ENCODE data around the gene SNX20. TPM values are rescaled to one million over a fixed set of nuclear protein-coding genes. Genes with fewer than 3 reads are reported as not detected.

The SNX20 gene
- total and polyA plus RNA-seq, 8 donors, result 0.09 to 2.8 (median 0.49) TPM

DNA sequence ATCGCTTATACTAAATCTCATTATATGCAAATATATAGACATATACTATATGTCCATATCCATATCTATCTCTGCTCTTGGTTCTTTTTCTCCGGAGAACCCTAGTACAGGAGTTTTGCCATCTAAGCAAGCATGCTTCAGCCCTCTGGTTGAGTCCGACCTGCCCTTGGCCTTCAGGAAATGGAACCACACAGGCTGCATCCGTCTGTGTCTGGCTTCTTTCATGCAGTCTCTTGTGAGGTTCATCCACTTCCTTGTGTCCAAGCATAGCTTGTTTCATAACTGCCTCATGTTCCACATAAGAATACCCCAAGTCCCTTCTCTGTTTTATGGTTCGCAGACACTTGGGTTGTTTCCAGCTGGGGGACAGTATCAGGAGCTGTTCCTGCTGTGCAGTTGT is 16.8 kb downstream of the SNX20 start:
- Histone ChIP-seq H3K4me1 (peaks cover 0 to 7% (median 0%) of the 10 kb centered on the region in 3 donors), H3K36me3 (no peaks in the 10 kb centered on the region), H3K27ac (no peak overlapping the region), H3K4me3 (no peak overlapping the region), H3K27me3 (no peaks in the 10 kb centered on the region), H3K9me3 (no peaks in the 10 kb centered on the region)
- FAIRE-seq (no peak), DNase-seq (no peak), ATAC-seq (no peak)
- 95% methylated on average over 5 of the region's 5 CpGs for WGBS, 2 donors
- no peak for TF ChIP-seq CTCF (IDR thresholded peaks at IDR 0.05)
- intact Hi-C loops (cut with DNase I), result loop anchor here in 2 of 3 donors (5.0 to 10.0 kb wide), 3 partner anchors 119 to 282 kb away; partner anchors contain the start of gene NKD1 (in 1 of the 2)

DNA sequence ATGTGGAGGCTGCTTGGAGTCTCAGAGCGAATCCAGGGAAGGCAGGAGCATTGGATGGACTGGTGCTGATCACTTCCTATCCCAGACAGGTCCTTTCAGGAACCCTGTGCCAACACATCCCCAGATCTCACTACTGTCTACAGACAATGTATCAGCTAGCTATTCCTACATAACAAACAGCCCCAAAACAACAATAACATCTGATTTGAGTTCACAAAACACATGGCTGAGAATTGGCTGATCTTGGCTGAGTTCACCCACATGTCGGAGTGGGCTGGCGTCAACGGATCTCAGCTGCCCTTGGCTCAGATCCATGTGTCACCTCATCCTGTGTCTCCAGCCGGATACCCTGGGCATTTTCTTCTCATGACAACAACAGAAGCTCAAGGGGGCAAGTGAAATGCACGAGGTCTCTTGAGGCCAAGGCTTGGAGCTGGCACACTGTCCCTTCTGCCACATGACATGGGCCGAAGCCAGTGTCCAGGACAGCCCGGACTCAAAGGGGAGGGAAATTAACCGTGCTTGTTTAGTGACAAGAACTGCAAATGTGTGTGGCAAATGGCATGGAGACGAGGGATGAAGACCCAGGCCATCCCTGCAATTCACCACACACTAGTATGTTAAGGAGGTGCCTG is 18.7 kb downstream of the SNX20 start:
- Histone ChIP-seq H3K4me3 (no peak overlapping the region), H3K27ac (no peak overlapping the region), H3K27me3 (no peaks in the 10 kb centered on the region), H3K4me1 (peaks cover 3 to 6% (median 3%) of the 10 kb centered on the region in 3 donors), H3K9me3 (no peaks in the 10 kb centered on the region), H3K36me3 (no peaks in the 10 kb centered on the region)
- no peak for TF ChIP-seq CTCF (IDR thresholded peaks at IDR 0.05)
- DNase-seq, result no peak
- FAIRE-seq, result no peak
- ATAC-seq, result no peak
- WGBS, 2 donors, result 57 to 64% methylated on average over 10 of the region's 10 CpGs
- intact Hi-C loops (cut with DNase I), result loop anchor here in 2 of 3 donors (5.0 to 10.0 kb wide), 3 partner anchors 118 to 280 kb away; partner anchors contain the start of gene NKD1 (in 1 of the 2)

DNA sequence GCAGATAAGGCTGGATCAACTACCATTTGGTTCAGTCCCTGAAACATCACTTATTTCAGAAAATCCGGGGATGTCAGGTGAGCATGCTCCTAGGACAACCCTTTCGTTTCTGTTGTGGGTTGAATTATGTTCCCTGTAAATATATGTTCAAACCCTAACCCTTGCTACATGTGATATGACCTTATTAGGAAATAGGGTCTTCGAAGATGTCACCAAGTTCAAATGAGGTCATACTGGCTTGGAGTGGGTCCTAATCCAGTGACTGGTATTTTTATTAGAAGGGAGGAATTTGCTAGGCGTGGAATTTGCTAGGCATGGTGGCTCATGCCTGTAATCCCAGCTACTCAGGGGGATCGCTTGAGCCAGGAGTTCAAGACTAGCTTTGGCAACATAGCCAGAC is 21.3 kb downstream of the SNX20 start:
- 83 to 88% methylated on average over 5 of the region's 5 CpGs for WGBS, 2 donors
- H3K4me1 ChIP-seq, result peaks cover 14 to 22% (median 20%) of the 10 kb centered on the region in 3 donors
- H3K36me3 ChIP-seq, result no peaks in the 10 kb centered on the region
- no peaks in the 10 kb centered on the region for H3K27me3 ChIP-seq
- no peak overlapping the region for H3K4me3 ChIP-seq
- DNase-seq, result no peak
- no peak for TF ChIP-seq CTCF (IDR thresholded peaks at IDR 0.05)
- no peak for ATAC-seq
- intact Hi-C loops (cut with DNase I), result loop anchor here in 2 of 3 donors (5.0 to 10.0 kb wide), 3 partner anchors 115 to 278 kb away; partner anchors contain the start of gene NKD1 (in 1 of the 2)
- H3K27ac ChIP-seq, result no peak overlapping the region
- FAIRE-seq, result no peak
- H3K9me3 ChIP-seq, result no peaks in the 10 kb centered on the region

DNA sequence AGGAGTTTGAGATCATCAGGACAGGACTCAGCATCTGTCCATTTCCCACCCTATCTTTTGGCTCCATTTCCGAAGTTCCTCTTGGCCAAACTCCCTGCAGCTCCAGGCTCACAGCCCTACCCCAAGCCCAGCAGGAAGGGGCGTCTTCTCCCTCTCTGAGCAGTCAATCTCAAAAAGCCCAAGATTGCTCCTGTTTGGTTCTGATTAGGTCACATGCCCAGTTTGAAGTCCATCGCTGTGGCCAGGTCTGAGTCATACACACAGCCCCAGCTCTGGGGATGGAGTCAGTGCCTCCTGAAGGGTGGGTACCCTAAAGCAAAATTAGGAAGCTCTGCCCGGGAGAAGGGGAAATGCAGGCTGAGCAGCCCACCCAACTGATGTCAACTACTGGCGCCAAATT is 23.9 kb downstream of the SNX20 start:
- intact Hi-C loops (cut with DNase I), result no loop called here
- H3K27ac ChIP-seq, result peak overlapping the region in 1 of 4 donors; percentile 34
- no peak for FAIRE-seq
- peaks cover 18 to 31% (median 30%) of the 10 kb centered on the region in 3 donors for H3K4me1 ChIP-seq
- peak in 5 of 6 donors; percentile 82 to 92 (median 85) for DNase-seq
- TF ChIP-seq CTCF (IDR thresholded peaks at IDR 0.05), result no peak
- H3K27me3 ChIP-seq, result no peaks in the 10 kb centered on the region
- no peaks in the 10 kb centered on the region for H3K9me3 ChIP-seq
- 37 to 45% methylated on average over 5 of the region's 5 CpGs for WGBS, 2 donors
- no peak overlapping the region for H3K4me3 ChIP-seq
- ATAC-seq, result peak; percentile 77 to 84 (median 81)
- no peaks in the 10 kb centered on the region for H3K36me3 ChIP-seq

DNA sequence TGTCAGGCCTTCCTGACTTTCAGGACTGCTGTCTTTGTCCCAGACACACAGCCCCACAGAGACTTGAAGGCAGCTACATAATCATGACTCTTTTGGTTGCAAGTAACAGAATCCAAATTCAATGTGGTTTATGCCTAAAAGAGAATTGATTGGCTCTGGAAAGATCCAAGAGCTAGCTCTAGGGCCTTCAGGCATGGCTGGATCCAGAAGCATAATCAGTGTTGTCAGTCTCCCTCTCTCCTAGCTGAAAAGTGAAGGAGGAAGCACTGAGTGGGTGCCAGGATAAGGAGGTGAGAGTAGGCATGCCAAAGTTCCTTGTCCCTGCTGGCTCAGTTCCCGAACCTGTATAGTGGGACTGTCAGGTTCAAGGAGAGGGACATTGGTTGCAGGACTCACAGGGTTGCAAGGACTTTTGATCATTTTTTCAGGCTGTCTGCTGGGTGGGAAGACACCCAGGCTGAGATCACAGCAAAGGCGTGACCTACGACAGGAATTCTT is 25.5 kb downstream of the SNX20 start:
- WGBS, 2 donors, result 52 to 53% methylated on average over 3 of the region's 3 CpGs
- FAIRE-seq (no peak), DNase-seq (peak in 2 of 6 donors; percentile 34 to 50), ATAC-seq (peak in 1 of 4 donors; percentile 1)
- Histone ChIP-seq H3K9me3 (no peaks in the 10 kb centered on the region), H3K27ac (peak overlapping the region in 3 of 4 donors; percentile 22 to 64 (median 58)), H3K4me1 (peaks cover 18 to 31% (median 30%) of the 10 kb centered on the region in 3 donors), H3K4me3 (peak overlapping the region in 2 of 4 donors; percentile 15 to 38), H3K36me3 (no peaks in the 10 kb centered on the region), H3K27me3 (no peaks in the 10 kb centered on the region)
- intact Hi-C loops (cut with DNase I), result no loop called here
- no peak for TF ChIP-seq CTCF (IDR thresholded peaks at IDR 0.05)
